ENCODE results near the gene ING4.
"Not testable (repeated sequence)": the region's sequence is repeated elsewhere in the genome, so short reads cannot be mapped to it uniquely, and the experiment has no call there.

The ING4 gene

GRCh38 chr12:6662906-6663742, at the start of gene ING4:
Gene ING4 (minus strand): TSS chr12:6663119. CDS start chr12:6663101, 18 bp downstream.
- Histone ChIP-seq H3K4me3 (ENCODE audit: low read depth, low read length) (peak within 1 kb of the TSS; percentile 98), H3K4me1 (ENCODE audit: control insufficient read depth, insufficient read depth, low read length) (no peaks in the 10 kb centered on the region), H3K27ac (ENCODE audit: low read depth, low read length) (peak within 1 kb of the TSS; percentile 88), H3K27me3 (ENCODE audit: control insufficient read depth, insufficient read depth, low read length) (no peaks in the 10 kb centered on the region), H3K9me3 (ENCODE audit: control insufficient read depth, insufficient read depth, low read length) (no peaks in the 10 kb centered on the region), H3K9ac (ENCODE audit: low read depth, low read length) (peak within 1 kb of the TSS; percentile 80), H3K36me3 (ENCODE audit: control insufficient read depth, insufficient read depth, low read length) (peaks cover 15% of the 10 kb centered on the region)

- Histone ChIP-seq H3K27ac (ENCODE audit: low read depth, low read length) (no peak overlapping the region), H3K9me3 (ENCODE audit: control insufficient read depth, insufficient read depth, low read length) (no peaks in the 10 kb centered on the region), H3K27me3 (ENCODE audit: control insufficient read depth, insufficient read depth, low read length) (no peaks in the 10 kb centered on the region), H3K9ac (ENCODE audit: low read depth, low read length) (no peak overlapping the region), H3K4me1 (ENCODE audit: control insufficient read depth, insufficient read depth, low read length) (no peaks in the 10 kb centered on the region), H3K36me3 (ENCODE audit: control insufficient read depth, insufficient read depth, low read length) (no peaks in the 10 kb centered on the region), H3K4me3 (ENCODE audit: low read depth, low read length) (no peak overlapping the region)
These were observed 46.1 kb upstream of the ING4 start for GRCh38 chr12:6708960-6709394.

GRCh38 chr12:6708351-6708750, 45.4 kb upstream of the ING4 start:
- H3K27me3 ChIP-seq (ENCODE audit: control insufficient read depth, insufficient read depth, low read length); H3K9ac ChIP-seq (ENCODE audit: low read depth, low read length); H3K4me1 ChIP-seq (ENCODE audit: control insufficient read depth, insufficient read depth, low read length); H3K4me3 ChIP-seq (ENCODE audit: low read depth, low read length); H3K27ac ChIP-seq (ENCODE audit: low read depth, low read length); H3K9me3 ChIP-seq (ENCODE audit: control insufficient read depth, insufficient read depth, low read length); H3K36me3 ChIP-seq (ENCODE audit: control insufficient read depth, insufficient read depth, low read length): not testable (repeated sequence)

GRCh38 chr12:6703631-6704030, 40.7 kb upstream of the ING4 start:
- no peaks in the 10 kb centered on the region for H3K36me3 ChIP-seq (ENCODE audit: control insufficient read depth, insufficient read depth, low read length)
- no peaks in the 10 kb centered on the region for H3K9me3 ChIP-seq (ENCODE audit: control insufficient read depth, insufficient read depth, low read length)
- no peak overlapping the region for H3K4me3 ChIP-seq (ENCODE audit: low read depth, low read length)
- H3K27ac ChIP-seq (ENCODE audit: low read depth, low read length), result no peak overlapping the region
- H3K27me3 ChIP-seq (ENCODE audit: control insufficient read depth, insufficient read depth, low read length), result peaks cover 24% of the 10 kb centered on the region
- peaks cover 11% of the 10 kb centered on the region; the same call in 1 of the 2 replicates for H3K4me1 ChIP-seq (ENCODE audit: control insufficient read depth, insufficient read depth, low read length)
- no peak overlapping the region for H3K9ac ChIP-seq (ENCODE audit: low read depth, low read length)

- H3K9ac ChIP-seq (ENCODE audit: low read depth, low read length), result no peak overlapping the region
- peaks cover 24% of the 10 kb centered on the region for H3K27me3 ChIP-seq (ENCODE audit: control insufficient read depth, insufficient read depth, low read length)
- H3K36me3 ChIP-seq (ENCODE audit: control insufficient read depth, insufficient read depth, low read length), result peaks cover 8% of the 10 kb centered on the region; the same call in 1 of the 2 replicates
- peak overlapping the region; percentile 67 for H3K4me3 ChIP-seq (ENCODE audit: low read depth, low read length)
- no peak overlapping the region for H3K27ac ChIP-seq (ENCODE audit: low read depth, low read length)
- peaks cover 15% of the 10 kb centered on the region for H3K4me1 ChIP-seq (ENCODE audit: control insufficient read depth, insufficient read depth, low read length)
- no peaks in the 10 kb centered on the region for H3K9me3 ChIP-seq (ENCODE audit: control insufficient read depth, insufficient read depth, low read length)
These were observed 38.3 kb upstream of the ING4 start for GRCh38 chr12:6701078-6701768.

GRCh38 chr12:6700646-6701051, 37.7 kb upstream of the ING4 start, which contains the start of gene PIANP:
Gene PIANP (minus strand): TSS chr12:6700815. CDS start chr12:6698061, 2,754 bp downstream.
- H3K36me3 ChIP-seq (ENCODE audit: control insufficient read depth, insufficient read depth, low read length), result peaks cover 8% of the 10 kb centered on the region; the same call in 1 of the 2 replicates
- peaks cover 15% of the 10 kb centered on the region for H3K4me1 ChIP-seq (ENCODE audit: control insufficient read depth, insufficient read depth, low read length)
- H3K9ac ChIP-seq (ENCODE audit: low read depth, low read length), result peak within 1 kb of the TSS; percentile 18; the same call in 1 of the 2 replicates
- no peak within 1 kb of the TSS for H3K27ac ChIP-seq (ENCODE audit: low read depth, low read length)
- H3K9me3 ChIP-seq (ENCODE audit: control insufficient read depth, insufficient read depth, low read length), result no peaks in the 10 kb centered on the region
- H3K4me3 ChIP-seq (ENCODE audit: low read depth, low read length), result peak within 1 kb of the TSS; percentile 78
- H3K27me3 ChIP-seq (ENCODE audit: control insufficient read depth, insufficient read depth, low read length), result peaks cover 24% of the 10 kb centered on the region

- H3K36me3 ChIP-seq (ENCODE audit: control insufficient read depth, insufficient read depth, low read length), result peaks cover 8% of the 10 kb centered on the region; the same call in 1 of the 2 replicates
- no peak overlapping the region for H3K27ac ChIP-seq (ENCODE audit: low read depth, low read length)
- H3K9ac ChIP-seq (ENCODE audit: low read depth, low read length), result peak overlapping the region; percentile 18; the same call in 1 of the 2 replicates
- H3K9me3 ChIP-seq (ENCODE audit: control insufficient read depth, insufficient read depth, low read length), result no peaks in the 10 kb centered on the region
- H3K27me3 ChIP-seq (ENCODE audit: control insufficient read depth, insufficient read depth, low read length), result peaks cover 24% of the 10 kb centered on the region
- H3K4me1 ChIP-seq (ENCODE audit: control insufficient read depth, insufficient read depth, low read length), result peaks cover 15% of the 10 kb centered on the region
- H3K4me3 ChIP-seq (ENCODE audit: low read depth, low read length), result peak overlapping the region; percentile 78
These were observed 37.2 kb upstream of the ING4 start for GRCh38 chr12:6699989-6700645.

- peak overlapping the region; percentile 78 for H3K4me3 ChIP-seq (ENCODE audit: low read depth, low read length)
- peaks cover 15% of the 10 kb centered on the region for H3K4me1 ChIP-seq (ENCODE audit: control insufficient read depth, insufficient read depth, low read length)
- no peak overlapping the region for H3K27ac ChIP-seq (ENCODE audit: low read depth, low read length)
- H3K36me3 ChIP-seq (ENCODE audit: control insufficient read depth, insufficient read depth, low read length), result peaks cover 10% of the 10 kb centered on the region; the same call in 1 of the 2 replicates
- no peaks in the 10 kb centered on the region for H3K9me3 ChIP-seq (ENCODE audit: control insufficient read depth, insufficient read depth, low read length)
- H3K9ac ChIP-seq (ENCODE audit: low read depth, low read length), result no peak overlapping the region
- peaks cover 24% of the 10 kb centered on the region for H3K27me3 ChIP-seq (ENCODE audit: control insufficient read depth, insufficient read depth, low read length)
These were observed 36.5 kb upstream of the ING4 start for GRCh38 chr12:6699259-6699988.

GRCh38 chr12:6698352-6699046, 35.6 kb upstream of the ING4 start:
- Histone ChIP-seq H3K9ac (ENCODE audit: low read depth, low read length) (no peak overlapping the region), H3K4me3 (ENCODE audit: low read depth, low read length) (no peak overlapping the region), H3K27me3 (ENCODE audit: control insufficient read depth, insufficient read depth, low read length) (peaks cover 24% of the 10 kb centered on the region), H3K9me3 (ENCODE audit: control insufficient read depth, insufficient read depth, low read length) (no peaks in the 10 kb centered on the region), H3K4me1 (ENCODE audit: control insufficient read depth, insufficient read depth, low read length) (peaks cover 13% of the 10 kb centered on the region), H3K36me3 (ENCODE audit: control insufficient read depth, insufficient read depth, low read length) (peaks cover 12% of the 10 kb centered on the region; the same call in 1 of the 2 replicates), H3K27ac (ENCODE audit: low read depth, low read length) (peak overlapping the region; percentile 14)
